ENCODE data around the gene SUPT7L. TPM values are rescaled to one million over a fixed set of nuclear protein-coding genes. Genes with fewer than 3 reads are reported as not detected.

SUPT7L gene, protein sequence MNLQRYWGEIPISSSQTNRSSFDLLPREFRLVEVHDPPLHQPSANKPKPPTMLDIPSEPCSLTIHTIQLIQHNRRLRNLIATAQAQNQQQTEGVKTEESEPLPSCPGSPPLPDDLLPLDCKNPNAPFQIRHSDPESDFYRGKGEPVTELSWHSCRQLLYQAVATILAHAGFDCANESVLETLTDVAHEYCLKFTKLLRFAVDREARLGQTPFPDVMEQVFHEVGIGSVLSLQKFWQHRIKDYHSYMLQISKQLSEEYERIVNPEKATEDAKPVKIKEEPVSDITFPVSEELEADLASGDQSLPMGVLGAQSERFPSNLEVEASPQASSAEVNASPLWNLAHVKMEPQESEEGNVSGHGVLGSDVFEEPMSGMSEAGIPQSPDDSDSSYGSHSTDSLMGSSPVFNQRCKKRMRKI
- total RNA-seq: 10 to 100 TPM; 31.1 to 33.6 TPM
- 24.6 TPM for polyA plus RNA-seq

DNA sequence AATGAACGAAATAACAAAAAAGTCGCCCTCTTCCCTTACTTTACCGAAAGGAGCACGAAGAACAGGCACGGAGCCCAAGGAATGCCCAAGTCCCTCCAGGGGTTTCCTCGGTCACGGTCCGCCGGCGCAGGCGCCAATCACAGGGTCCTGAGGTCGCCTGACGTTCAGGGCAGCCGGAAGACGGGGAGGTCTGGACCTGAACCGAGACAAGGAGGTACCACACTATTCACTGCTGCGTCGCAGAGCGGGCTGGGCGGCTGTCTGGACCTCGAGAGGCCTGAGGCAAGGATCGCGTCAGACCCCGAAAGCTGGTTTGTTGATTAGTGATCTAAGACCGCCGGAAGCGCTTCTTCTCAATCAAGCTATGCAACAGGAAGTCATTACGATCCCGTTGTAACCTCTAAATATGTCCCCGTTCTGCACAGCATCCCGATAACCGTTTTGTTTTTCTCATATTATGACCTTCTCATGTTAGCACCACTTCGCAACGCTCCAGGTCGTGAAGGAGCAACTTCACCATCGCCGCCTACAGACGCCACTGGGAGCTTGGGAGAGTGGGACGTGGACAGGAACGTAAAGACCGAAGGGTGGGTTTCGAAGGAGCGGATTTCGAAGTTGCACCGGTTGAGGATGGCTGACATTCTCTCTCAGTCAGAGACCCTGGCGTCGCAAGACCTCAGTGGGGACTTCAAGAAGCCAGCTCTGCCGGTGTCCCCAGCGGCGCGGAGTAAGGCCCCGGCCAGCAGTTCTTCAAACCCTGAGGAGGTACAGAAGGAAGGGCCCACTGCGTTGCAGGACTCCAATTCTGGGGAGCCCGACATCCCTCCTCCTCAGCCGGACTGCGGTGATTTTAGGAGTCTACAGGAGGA, at the start of gene SUPT7L, which contains the start of gene SLC4A1AP:
SUPT7L (minus strand) TSS at position 330 of the 869 bp plus-strand sequence. CDS start 1,422 bp downstream, outside the sequence.
SLC4A1AP (plus strand) TSS at position 605 of the 869 bp plus-strand sequence; CDS start at position 631, 26 bp downstream.
- POLR2A ChIA-PET: interaction anchor here (0.7 to 1.8 kb wide), 5 partner anchors 13 to 254 kb away, joined by 3 to 7 read pairs (median 3); partner anchors contain the start of genes GPN1 and PPM1G
- Mint-ChIP-seq H3K36me3 (peaks cover 11 to 71% (median 22%) of the 10 kb centered on the region in 3 donors), H3K4me1 (peaks cover 58 to 73% (median 71%) of the 10 kb centered on the region in 3 donors), H3K4me3 (peak within 1 kb of the TSS; percentile 94 to 100 (median 99)), H3K27me3 (peaks cover 0 to 1% of the 10 kb centered on the region in 2 donors), H3K27ac (peak within 1 kb of the TSS; percentile 95 to 100 (median 100)), H3K9me3 (no peaks in the 10 kb centered on the region)
- Histone ChIP-seq H3K4me3 (ENCODE audit: low read length) (peak within 1 kb of the TSS; percentile 100), H3K27me3 (ENCODE audit: insufficient read depth, low read length, poor library complexity, severe bottlenecking) (no peaks in the 10 kb centered on the region), H3K36me3 (ENCODE audit: insufficient read depth, low read length) (peaks cover 26% of the 10 kb centered on the region), H3K9me3 (ENCODE audit: low read length) (no peaks in the 10 kb centered on the region), H3K27ac (ENCODE audit: low read depth, low read length) (peak within 1 kb of the TSS; percentile 93), H3K4me1 (ENCODE audit: insufficient read depth, low read length) (peaks cover 40% of the 10 kb centered on the region)
- DNase-seq: peak; percentile 59 to 85 (median 80)
- CTCF ChIA-PET: interaction anchor here (1.2 to 5.1 kb wide), 2 partner anchors 20 to 36 kb away, joined by 3 to 28 read pairs; no protein-coding TSS in a partner anchor

DNA sequence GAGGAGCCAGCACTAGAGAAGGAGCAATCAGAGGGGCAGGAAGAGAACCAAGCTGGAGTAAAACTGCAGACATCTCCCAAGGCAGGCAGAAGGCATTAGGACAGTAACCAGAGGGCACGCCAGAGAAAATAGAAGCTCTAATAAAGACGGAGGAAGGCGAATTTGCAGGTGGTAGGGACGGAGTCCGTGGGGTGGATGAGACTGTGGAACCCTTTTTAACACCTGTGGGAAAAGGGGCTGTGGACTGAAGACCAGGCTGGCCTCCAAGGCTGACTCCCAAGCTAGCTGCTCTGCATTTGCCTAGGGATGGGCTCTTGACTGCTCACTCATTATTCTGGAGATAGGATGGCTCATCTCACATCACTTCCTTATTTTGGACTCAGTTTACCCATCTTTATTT, 49.8 kb upstream of the SUPT7L start:
- Mint-ChIP-seq H3K4me3 (no peak overlapping the region), H3K27ac (peak overlapping the region in 2 of 8 donors; percentile 17 to 79), H3K4me1 (peaks cover 15 to 21% (median 21%) of the 10 kb centered on the region in 3 donors), H3K36me3 (no peaks in the 10 kb centered on the region), H3K9me3 (no peaks in the 10 kb centered on the region), H3K27me3 (peaks cover 5 to 12% of the 10 kb centered on the region in 2 donors)
- CTCF ChIA-PET: interaction anchor here (1.5 to 2.0 kb wide), 3 partner anchors 9 to 29 kb away, joined by 3 to 7 read pairs (median 7); no protein-coding TSS in a partner anchor
- H3K4me3 ChIP-seq (ENCODE audit: low read length): no peak overlapping the region
- H3K9me3 ChIP-seq (ENCODE audit: low read length): no peaks in the 10 kb centered on the region
- POLR2A ChIA-PET: no interaction called here
- H3K27me3 ChIP-seq (ENCODE audit: insufficient read depth, low read length, poor library complexity, severe bottlenecking): no peaks in the 10 kb centered on the region
- H3K27ac ChIP-seq (ENCODE audit: low read depth, low read length): no peak overlapping the region
- no peaks in the 10 kb centered on the region for H3K36me3 ChIP-seq (ENCODE audit: insufficient read depth, low read length)
- no peak for DNase-seq
- peaks cover 19% of the 10 kb centered on the region for H3K4me1 ChIP-seq (ENCODE audit: insufficient read depth, low read length)

DNA sequence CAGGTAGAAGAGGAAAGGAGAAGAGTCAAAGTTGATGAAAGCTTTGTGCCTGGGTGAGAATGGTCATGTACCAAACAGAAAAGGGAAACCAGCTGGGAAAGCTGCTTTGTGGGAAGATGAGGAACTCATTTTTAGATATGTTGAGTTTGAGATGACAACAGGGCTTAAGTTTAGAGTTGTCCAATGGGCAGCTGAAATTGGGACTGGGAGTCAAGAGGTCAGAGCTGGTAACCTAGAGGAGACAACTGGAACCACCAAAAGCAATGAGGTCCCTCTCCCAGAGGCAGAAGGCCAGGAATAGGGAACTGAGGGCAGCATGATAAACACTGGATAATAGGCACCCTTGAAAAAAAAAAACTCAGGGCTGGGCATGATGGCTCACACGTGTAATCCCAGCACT, 49.1 kb upstream of the SUPT7L start:
- ChIA-PET POLR2A (no interaction called here), CTCF (interaction anchor here (1.5 to 2.0 kb wide), 3 partner anchors 9 to 29 kb away, joined by 3 to 7 read pairs (median 7); no protein-coding TSS in a partner anchor)
- Histone ChIP-seq H3K27me3 (ENCODE audit: insufficient read depth, low read length, poor library complexity, severe bottlenecking) (no peaks in the 10 kb centered on the region), H3K27ac (ENCODE audit: low read depth, low read length) (no peak overlapping the region), H3K4me3 (ENCODE audit: low read length) (no peak overlapping the region), H3K9me3 (ENCODE audit: low read length) (no peaks in the 10 kb centered on the region), H3K36me3 (ENCODE audit: insufficient read depth, low read length) (no peaks in the 10 kb centered on the region), H3K4me1 (ENCODE audit: insufficient read depth, low read length) (peaks cover 19% of the 10 kb centered on the region)
- Mint-ChIP-seq H3K9me3 (no peaks in the 10 kb centered on the region), H3K4me3 (no peak overlapping the region), H3K4me1 (peaks cover 15 to 21% (median 21%) of the 10 kb centered on the region in 3 donors), H3K36me3 (no peaks in the 10 kb centered on the region), H3K27me3 (peaks cover 5 to 8% of the 10 kb centered on the region in 2 donors), H3K27ac (peak overlapping the region in 1 of 8 donors; percentile 17)
- DNase-seq: no peak

DNA sequence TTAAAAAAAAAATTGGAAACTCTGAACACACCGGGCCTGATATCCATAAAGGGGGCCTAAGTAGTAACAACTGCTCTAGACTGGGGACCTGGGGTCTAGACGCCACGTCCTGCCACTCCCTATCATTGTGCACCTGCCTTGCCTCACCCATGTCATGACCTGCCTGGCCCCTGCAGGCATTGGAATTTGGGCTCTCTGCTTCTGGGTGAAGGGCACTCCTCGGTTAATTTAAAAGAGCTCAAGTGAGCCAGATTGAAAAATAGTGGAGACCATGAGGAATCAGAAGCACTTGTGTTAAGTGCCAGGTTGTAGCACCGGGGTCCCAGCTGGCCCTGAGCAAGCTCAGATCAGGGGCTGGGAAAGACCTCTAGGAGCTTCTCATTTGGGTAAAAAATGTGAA, 48.4 kb upstream of the SUPT7L start:
- no peak for DNase-seq
- no peaks in the 10 kb centered on the region for H3K9me3 Mint-ChIP-seq
- Histone ChIP-seq H3K4me1 (ENCODE audit: insufficient read depth, low read length) (peaks cover 15% of the 10 kb centered on the region), H3K4me3 (ENCODE audit: low read length) (no peak overlapping the region), H3K27me3 (ENCODE audit: insufficient read depth, low read length, poor library complexity, severe bottlenecking) (no peaks in the 10 kb centered on the region), H3K36me3 (ENCODE audit: insufficient read depth, low read length) (no peaks in the 10 kb centered on the region), H3K27ac (ENCODE audit: low read depth, low read length) (no peak overlapping the region), H3K9me3 (ENCODE audit: low read length) (no peaks in the 10 kb centered on the region)
- H3K4me3 Mint-ChIP-seq: no peak overlapping the region
- H3K36me3 Mint-ChIP-seq: no peaks in the 10 kb centered on the region
- POLR2A ChIA-PET: no interaction called here
- H3K27me3 Mint-ChIP-seq: peaks cover 4 to 5% of the 10 kb centered on the region in 2 donors
- H3K27ac Mint-ChIP-seq: no peak overlapping the region
- H3K4me1 Mint-ChIP-seq: peaks cover 11 to 17% (median 16%) of the 10 kb centered on the region in 3 donors
- CTCF ChIA-PET: interaction anchor here (1.6 to 2.0 kb wide), 2 partner anchors 8 to 28 kb away, joined by 7 read pairs; no protein-coding TSS in a partner anchor

DNA sequence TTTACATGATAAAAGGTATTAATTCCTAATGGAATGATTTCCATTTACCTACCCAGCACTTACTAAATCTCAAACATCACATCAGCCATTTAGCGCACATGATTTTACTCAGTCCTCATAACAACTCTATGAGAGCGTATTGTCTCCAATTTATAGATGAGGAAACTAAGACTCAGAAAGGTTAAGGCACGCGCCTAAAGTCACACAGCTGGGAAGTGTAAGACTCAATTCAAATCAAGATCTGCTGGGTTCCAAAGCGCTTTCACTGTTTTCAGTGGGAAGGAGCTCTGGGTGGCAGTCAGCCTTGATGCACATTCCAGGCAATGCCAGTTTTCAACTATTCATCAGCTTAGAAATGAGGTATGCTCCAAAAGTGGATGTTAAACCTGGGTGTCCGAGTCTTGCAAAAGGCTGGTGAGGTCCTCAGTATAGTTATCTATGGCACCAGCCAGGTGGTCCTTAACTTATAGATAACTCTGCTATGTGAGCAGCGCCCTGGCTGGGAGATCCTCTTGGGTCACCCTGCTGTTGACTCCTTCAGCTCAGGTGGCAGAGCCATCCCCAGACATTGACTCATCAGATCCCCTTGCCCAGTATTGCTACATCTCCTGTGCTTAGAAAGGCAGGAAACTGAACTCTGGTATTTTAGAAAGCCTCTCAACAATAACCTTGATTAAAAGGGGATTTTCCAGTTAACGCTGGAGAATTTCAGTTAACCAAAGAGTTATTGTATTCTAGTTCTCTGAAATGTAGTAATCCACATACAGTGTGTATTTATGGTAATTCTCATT, 47.4 kb upstream of the SUPT7L start:
- Mint-ChIP-seq H3K36me3 (no peaks in the 10 kb centered on the region), H3K27ac (no peak overlapping the region), H3K4me1 (peaks cover 6 to 12% (median 9%) of the 10 kb centered on the region in 3 donors), H3K9me3 (no peaks in the 10 kb centered on the region), H3K4me3 (no peak overlapping the region), H3K27me3 (no peaks in the 10 kb centered on the region)
- Histone ChIP-seq H3K27ac (ENCODE audit: low read depth, low read length) (no peak overlapping the region), H3K4me1 (ENCODE audit: insufficient read depth, low read length) (peaks cover 6% of the 10 kb centered on the region), H3K9me3 (ENCODE audit: low read length) (no peaks in the 10 kb centered on the region), H3K4me3 (ENCODE audit: low read length) (no peak overlapping the region), H3K27me3 (ENCODE audit: insufficient read depth, low read length, poor library complexity, severe bottlenecking) (no peaks in the 10 kb centered on the region), H3K36me3 (ENCODE audit: insufficient read depth, low read length) (no peaks in the 10 kb centered on the region)
- ChIA-PET POLR2A (no interaction called here), CTCF (interaction anchor here (1.0 kb wide), 1 partner anchor 27 kb away, joined by 3 read pairs; no protein-coding TSS in a partner anchor)
- DNase-seq: no peak

DNA sequence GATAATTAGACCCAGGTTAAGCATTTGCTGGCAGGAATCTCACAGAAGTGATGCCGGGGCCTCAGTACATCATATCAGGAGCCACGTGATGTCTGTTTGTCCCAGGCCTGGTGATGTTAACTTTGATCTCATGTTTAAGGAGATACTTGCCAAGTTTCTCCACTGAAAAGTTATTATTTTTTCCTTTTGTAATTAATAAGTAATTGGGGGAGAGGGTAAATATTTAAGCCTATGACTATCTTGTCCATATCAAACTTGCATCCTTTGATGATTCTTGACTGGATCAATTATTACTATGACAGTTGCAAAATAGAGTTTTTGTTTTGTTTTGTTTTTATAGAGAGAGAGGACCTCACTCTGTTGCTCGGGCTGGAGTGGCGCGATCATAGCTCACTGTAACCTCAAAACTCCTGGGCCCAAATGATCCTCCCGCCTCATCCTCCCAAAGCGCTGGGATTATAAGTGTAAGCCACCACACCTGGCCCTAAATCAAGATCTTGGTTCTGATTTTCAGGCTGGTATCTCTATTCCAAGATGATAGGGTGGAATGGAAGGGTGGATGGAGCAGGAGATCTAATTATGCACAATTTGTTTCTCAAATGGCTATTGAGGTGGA, 46.7 kb upstream of the SUPT7L start:
- H3K9me3 Mint-ChIP-seq: no peaks in the 10 kb centered on the region
- Histone ChIP-seq H3K4me3 (ENCODE audit: low read length) (no peak overlapping the region), H3K36me3 (ENCODE audit: insufficient read depth, low read length) (no peaks in the 10 kb centered on the region), H3K9me3 (ENCODE audit: low read length) (no peaks in the 10 kb centered on the region), H3K4me1 (ENCODE audit: insufficient read depth, low read length) (peaks cover 2% of the 10 kb centered on the region), H3K27ac (ENCODE audit: low read depth, low read length) (no peak overlapping the region), H3K27me3 (ENCODE audit: insufficient read depth, low read length, poor library complexity, severe bottlenecking) (no peaks in the 10 kb centered on the region)
- H3K27me3 Mint-ChIP-seq: no peaks in the 10 kb centered on the region
- H3K36me3 Mint-ChIP-seq: no peaks in the 10 kb centered on the region
- CTCF ChIA-PET: interaction anchor here (1.0 kb wide), 1 partner anchor 27 kb away, joined by 3 read pairs; no protein-coding TSS in a partner anchor
- H3K4me1 Mint-ChIP-seq: peaks cover 6 to 12% (median 8%) of the 10 kb centered on the region in 3 donors
- no peak overlapping the region for H3K27ac Mint-ChIP-seq
- POLR2A ChIA-PET: no interaction called here
- H3K4me3 Mint-ChIP-seq: no peak overlapping the region
- no peak for DNase-seq

DNA sequence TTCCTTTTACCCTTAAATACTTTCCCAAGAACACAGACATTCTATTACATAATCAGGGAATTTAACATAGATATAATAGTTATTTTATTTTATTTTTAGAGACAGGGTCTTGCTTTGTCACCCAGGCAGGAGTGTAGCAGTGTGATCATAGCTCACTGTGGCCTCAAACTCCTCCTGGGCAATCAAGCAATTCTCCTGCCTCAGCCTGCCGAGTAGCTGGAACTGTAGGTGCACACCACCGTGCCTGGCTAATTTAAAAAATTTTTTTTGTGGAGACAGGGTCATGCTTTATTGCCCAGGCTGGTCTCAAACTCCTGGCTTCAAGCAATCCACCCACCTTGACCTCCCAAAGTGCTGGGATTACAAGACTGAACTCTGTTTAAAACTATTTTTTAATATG, 45.9 kb upstream of the SUPT7L start:
- Mint-ChIP-seq H3K4me3 (no peak overlapping the region), H3K4me1 (peaks cover under 1 to 6% (median under 1%) of the 10 kb centered on the region in 3 donors), H3K27ac (no peak overlapping the region), H3K36me3 (no peaks in the 10 kb centered on the region), H3K9me3 (no peaks in the 10 kb centered on the region), H3K27me3 (no peaks in the 10 kb centered on the region)
- Histone ChIP-seq H3K27me3 (ENCODE audit: insufficient read depth, low read length, poor library complexity, severe bottlenecking) (no peaks in the 10 kb centered on the region), H3K4me1 (ENCODE audit: insufficient read depth, low read length) (no peaks in the 10 kb centered on the region), H3K4me3 (ENCODE audit: low read length) (no peak overlapping the region), H3K27ac (ENCODE audit: low read depth, low read length) (no peak overlapping the region), H3K9me3 (ENCODE audit: low read length) (no peaks in the 10 kb centered on the region), H3K36me3 (ENCODE audit: insufficient read depth, low read length) (no peaks in the 10 kb centered on the region)
- ChIA-PET POLR2A (no interaction called here), CTCF (no interaction called here)
- DNase-seq: no peak
